SK-N-SH (cell line): Measurements from ENCODE around the gene ARL6.

Source experiments
- EP300 ChIP-seq, 2 experiments: IDR thresholded peaks; 2 replicates each; pipeline versions ENCODE4 v1.4.0 to v1.6.1; 2012; ENCODE audit warnings: borderline replicate concordance in 1 of 2, low read depth in 1 of 2, low read length in 1 of 2
- TF ChIP-seq, protein P1 (sequence below): IDR thresholded peaks from 2 replicates; pipeline ENCODE4 v1.4.0; 2012; ENCODE audit warnings: low read depth, borderline replicate concordance
- TF ChIP-seq, protein P2 (sequence below): IDR thresholded peaks from 2 replicates; pipeline ENCODE4 v1.4.0; 2012; ENCODE audit warnings: low read depth

DNA sequence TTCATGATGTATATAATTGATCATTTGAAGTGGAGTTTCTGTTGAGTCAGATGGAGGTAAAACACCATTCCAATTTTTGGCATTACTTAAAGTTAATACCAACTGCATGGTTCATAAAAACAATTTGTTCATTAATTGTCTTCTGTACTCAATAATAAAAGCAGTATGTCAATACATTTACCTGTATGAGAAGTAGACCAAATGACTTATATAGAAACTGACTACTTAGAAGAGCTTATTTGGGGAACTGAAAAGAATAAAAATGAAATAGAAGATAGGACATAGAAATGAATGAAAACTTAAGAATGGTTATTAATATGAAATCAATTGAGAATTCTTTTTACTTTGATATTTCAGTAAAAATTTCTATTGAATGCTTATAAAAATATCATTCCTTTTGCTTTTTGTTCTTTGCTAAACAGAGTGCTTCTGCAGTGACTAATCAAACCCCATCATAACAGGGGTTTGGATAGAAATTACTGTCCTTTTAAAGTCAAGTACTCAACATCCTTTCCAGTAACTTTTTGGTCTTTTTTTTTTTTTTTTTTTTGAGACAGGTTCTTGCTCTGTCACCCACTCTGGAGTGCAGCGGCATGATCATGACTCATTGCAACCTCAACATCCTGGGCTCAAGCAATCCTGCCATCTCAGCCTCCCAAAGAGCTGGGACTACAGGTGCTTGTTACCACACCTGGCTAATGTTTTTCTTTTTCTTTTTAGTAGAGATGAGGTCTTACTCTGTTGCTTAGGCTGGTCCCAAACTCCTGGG, 50.8 kb downstream of the ARL6 start:
- TF ChIP-seq, protein P1, sequence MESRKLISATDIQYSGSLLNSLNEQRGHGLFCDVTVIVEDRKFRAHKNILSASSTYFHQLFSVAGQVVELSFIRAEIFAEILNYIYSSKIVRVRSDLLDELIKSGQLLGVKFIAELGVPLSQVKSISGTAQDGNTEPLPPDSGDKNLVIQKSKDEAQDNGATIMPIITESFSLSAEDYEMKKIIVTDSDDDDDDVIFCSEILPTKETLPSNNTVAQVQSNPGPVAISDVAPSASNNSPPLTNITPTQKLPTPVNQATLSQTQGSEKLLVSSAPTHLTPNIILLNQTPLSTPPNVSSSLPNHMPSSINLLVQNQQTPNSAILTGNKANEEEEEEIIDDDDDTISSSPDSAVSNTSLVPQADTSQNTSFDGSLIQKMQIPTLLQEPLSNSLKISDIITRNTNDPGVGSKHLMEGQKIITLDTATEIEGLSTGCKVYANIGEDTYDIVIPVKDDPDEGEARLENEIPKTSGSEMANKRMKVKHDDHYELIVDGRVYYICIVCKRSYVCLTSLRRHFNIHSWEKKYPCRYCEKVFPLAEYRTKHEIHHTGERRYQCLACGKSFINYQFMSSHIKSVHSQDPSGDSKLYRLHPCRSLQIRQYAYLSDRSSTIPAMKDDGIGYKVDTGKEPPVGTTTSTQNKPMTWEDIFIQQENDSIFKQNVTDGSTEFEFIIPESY, result no peak
- TF ChIP-seq EP300 (IDR thresholded peaks at IDR 0.05; ENCODE audit: borderline replicate concordance in 1 of 2, low read depth in 1 of 2, low read length in 1 of 2), result no peak
- TF ChIP-seq, protein P2, sequence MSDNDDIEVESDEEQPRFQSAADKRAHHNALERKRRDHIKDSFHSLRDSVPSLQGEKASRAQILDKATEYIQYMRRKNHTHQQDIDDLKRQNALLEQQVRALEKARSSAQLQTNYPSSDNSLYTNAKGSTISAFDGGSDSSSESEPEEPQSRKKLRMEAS, result no peak
